GM13976 (cell line): Measurements from ENCODE around the gene CNTNAP2.
A peak's percentile ranks its signal among the peaks of the same experiment; 100 is the strongest.

Experiments used
- DNase-seq: peaks from one replicate; pipeline ENCODE4 v3.0.0; 2012; ENCODE audit warnings: low spot score
- CTCF ChIP-seq: IDR thresholded peaks from 2 replicates; pipeline ENCODE4 v1.5.1; 2012; ENCODE audit warnings: borderline replicate concordance, mild to moderate bottlenecking; ENCODE audit not compliant: insufficient read depth; ENCODE audit errors: extremely low read depth, missing control alignments, control extremely low read depth
- in situ Hi-C: fragments of 300-500 bp; cut with MboI; formaldehyde crosslinking; loops from one replicate; pipeline ENCODE4 v1.12.0; 2022; ENCODE audit warnings: low sequenced_read_pairs, mixed read lengths, inconsistent platforms; ENCODE audit not compliant: unreplicated experiment

The CNTNAP2 gene

GRCh38 chr7:146116521-146117222, at the start of gene CNTNAP2:
CNTNAP2 (plus strand) TSS chr7:146116801; CDS start chr7:146116877, 76 bp downstream.
- in situ Hi-C loops: no loop called here
- TF ChIP-seq CTCF: no peak
- DNase-seq: no peak

GRCh38 chr7:146067880-146068279, 48.7 kb upstream of the CNTNAP2 start:
- no peak for DNase-seq
- in situ Hi-C loops: no loop called here
- no peak for TF ChIP-seq CTCF

GRCh38 chr7:146074195-146074765, 42.3 kb upstream of the CNTNAP2 start:
- no peak for TF ChIP-seq CTCF
- no peak for DNase-seq
- in situ Hi-C loops: no loop called here

- in situ Hi-C loops: no loop called here
Observed at GRCh38 chr7:146076344-146076743, 40.3 kb upstream of the CNTNAP2 start.

GRCh38 chr7:146084086-146084485, 32.5 kb upstream of the CNTNAP2 start:
- in situ Hi-C loops: no loop called here
- TF ChIP-seq CTCF: no peak

More at GRCh38 chr7:146076344-146076743, 40.3 kb upstream of the CNTNAP2 start:
- DNase-seq: no peak
- no peak for TF ChIP-seq CTCF

GRCh38 chr7:146090023-146090645, 26.5 kb upstream of the CNTNAP2 start:
- peak; percentile 52 for TF ChIP-seq CTCF
- peak; percentile 49 for DNase-seq
- in situ Hi-C loops: loop anchor here (10.0 kb wide), 1 partner anchor 1055 kb away; no protein-coding TSS in a partner anchor

More at GRCh38 chr7:146084086-146084485, 32.5 kb upstream of the CNTNAP2 start:
- DNase-seq: no peak
